Caco-2 (cell line): ENCODE results near the gene RAB33A. TPM values are rescaled to one million over a fixed set of nuclear protein-coding genes. Genes with fewer than 3 reads are reported as not detected.

ENCODE experiments used
- BruUV-seq: library from RNA; stranded (reverse); fragments of 400-500 nt; replicated peaks from 2 replicates; lab custom pipeline; 2021; lab: Mats Ljungman, UMichigan
- CTCF ChIA-PET: fragments of 300-600 bp; sonication (Branson Sonifier 250); formaldehyde crosslinking; loops from one replicate; lab custom pipeline; 2022; ENCODE audit warnings: antibody characterized with exemption; lab: Charles Lee
- POLR2A ChIA-PET: fragments of 300-600 bp; sonication (Branson Sonifier 250); formaldehyde crosslinking; loops from one replicate; lab custom pipeline; 2022; ENCODE audit warnings: antibody characterized with exemption; lab: Charles Lee
- DNase-seq, 2 experiments: peaks; one replicate each; pipeline versions ENCODE4 v3.0.0 to v3.0.0-alpha.2; 2020 to 2022
- H3K27me3 ChIP-seq: replicated peaks from 2 replicates; pipeline ENCODE4 v1.6.0; 2011; ENCODE audit warnings: low read length; ENCODE audit not compliant: control insufficient read depth, insufficient read depth
- H3K36me3 ChIP-seq: 2 replicates; pipeline ENCODE4 v1.5.1; 2011; ENCODE audit warnings: low read length; ENCODE audit not compliant: control insufficient read depth, insufficient read depth
- H3K4me1 ChIP-seq: fragments of 250-450 bp; sonication (Bioruptor Pico); 2 replicates; pipeline ENCODE4 v1.5.1; 2020; ENCODE audit warnings: mild to moderate bottlenecking
- H3K4me3 ChIP-seq: 2 replicates; pipeline ENCODE4 v1.5.1; 2011; ENCODE audit warnings: low read depth, mild to moderate bottlenecking, control low read depth, low read length
- H3K9me3 ChIP-seq: fragments of 250-450 bp; sonication (Bioruptor Pico); 2 replicates; pipeline ENCODE4 v1.5.1; 2020; ENCODE audit warnings: mild to moderate bottlenecking, moderate library complexity
- H3K27ac Mint-ChIP-seq: one replicate; pipeline ENCODE4 v1.8.0; 2022; ENCODE audit warnings: mixed read lengths; ENCODE audit not compliant: unreplicated experiment
- H3K27me3 Mint-ChIP-seq: one replicate; pipeline ENCODE4 v1.8.0; 2022; ENCODE audit warnings: mixed read lengths; ENCODE audit not compliant: insufficient read depth, unreplicated experiment
- H3K36me3 Mint-ChIP-seq: one replicate; pipeline ENCODE4 v1.8.0; 2022; ENCODE audit warnings: mild to moderate bottlenecking, mixed read lengths; ENCODE audit not compliant: insufficient read depth, unreplicated experiment
- H3K4me1 Mint-ChIP-seq: one replicate; pipeline ENCODE4 v1.8.0; 2022; ENCODE audit warnings: low read depth, mixed read lengths; ENCODE audit not compliant: unreplicated experiment
- H3K4me3 Mint-ChIP-seq: one replicate; pipeline ENCODE4 v1.8.0; 2022; ENCODE audit warnings: mild to moderate bottlenecking, moderate library complexity, mixed read lengths; ENCODE audit not compliant: unreplicated experiment
- H3K9me3 Mint-ChIP-seq: one replicate; pipeline ENCODE4 v1.8.0; 2022; ENCODE audit warnings: mixed read lengths; ENCODE audit not compliant: unreplicated experiment
- CTCF ChIP-seq, 2 experiments: fragments of 200-600 bp in 1 of 2; IDR thresholded peaks; 1 replicate in 1 of 2; 2 replicates in 1 of 2; pipeline versions ENCODE4 v1.5.1 to v1.8.0; 2011 to 2022; ENCODE audit warnings: antibody characterized with exemption in 1 of 2, control low read depth in 1 of 2, inconsistent platforms in 1 of 2, low read depth in 1 of 2, low read length in 1 of 2, mild to moderate bottlenecking in 1 of 2, moderate library complexity in 1 of 2; ENCODE audit not compliant: insufficient read depth in 1 of 2, severe bottlenecking in 1 of 2, unreplicated experiment in 1 of 2
- intact Hi-C: fragments of 100-400 bp; cut with micrococcal nuclease; formaldehyde crosslinking; loops from one replicate; pipeline ENCODE4 v1.10.0; 2022; ENCODE audit not compliant: unreplicated experiment
- total RNA-seq: library from RNA; stranded (reverse); gene quantifications from 2 replicates; pipeline ENCODE4 v1.2.3, GENCODE V29; 2022

The RAB33A gene
- total RNA-seq, 1 experiment from 2014 or later: not detected

GRCh38 chrX:130130990-130131389 is 40.8 kb upstream of the RAB33A start:
- no peak overlapping the region for H3K4me3 ChIP-seq
- intact Hi-C loops: no loop called here
- H3K27me3 Mint-ChIP-seq: no peaks in the 10 kb centered on the region
- no peak overlapping the region for H3K4me3 Mint-ChIP-seq
- BruUV-seq: no TSS peak
- H3K36me3 Mint-ChIP-seq: peaks cover 26% of the 10 kb centered on the region
- no peaks in the 10 kb centered on the region for H3K4me1 ChIP-seq
- H3K36me3 ChIP-seq: no peaks in the 10 kb centered on the region
- TF ChIP-seq CTCF (IDR thresholded peaks at IDR 0.05; ENCODE audit: insufficient read depth in 1 of 2, low read depth in 1 of 2, low read length in 1 of 2, severe bottlenecking in 1 of 2, unreplicated experiment in 1 of 2): no peak
- no peaks in the 10 kb centered on the region for H3K9me3 Mint-ChIP-seq
- no peaks in the 10 kb centered on the region for H3K27me3 ChIP-seq
- ChIA-PET CTCF (no interaction called here), POLR2A (no interaction called here)
- no peaks in the 10 kb centered on the region for H3K4me1 Mint-ChIP-seq
- H3K27ac Mint-ChIP-seq: no peak overlapping the region
- no peak for DNase-seq
- no peaks in the 10 kb centered on the region for H3K9me3 ChIP-seq

- H3K27me3 Mint-ChIP-seq: no peaks in the 10 kb centered on the region
- H3K9me3 Mint-ChIP-seq: no peaks in the 10 kb centered on the region
- Histone ChIP-seq H3K27me3 (no peaks in the 10 kb centered on the region), H3K9me3 (no peaks in the 10 kb centered on the region), H3K4me3 (no peak overlapping the region), H3K4me1 (no peaks in the 10 kb centered on the region), H3K36me3 (no peaks in the 10 kb centered on the region)
- TF ChIP-seq CTCF (IDR thresholded peaks at IDR 0.05; ENCODE audit: insufficient read depth in 1 of 2, low read depth in 1 of 2, low read length in 1 of 2, severe bottlenecking in 1 of 2, unreplicated experiment in 1 of 2): no peak
- no peak for DNase-seq
- intact Hi-C loops: no loop called here
- no peak overlapping the region for H3K27ac Mint-ChIP-seq
- no peaks in the 10 kb centered on the region for H3K4me1 Mint-ChIP-seq
- H3K36me3 Mint-ChIP-seq: peaks cover 20% of the 10 kb centered on the region
- BruUV-seq: no TSS peak
- CTCF ChIA-PET: no interaction called here
- H3K4me3 Mint-ChIP-seq: no peak overlapping the region
- POLR2A ChIA-PET: no interaction called here
Observed at GRCh38 chrX:130136496-130136895, 35.3 kb upstream of the RAB33A start.

DNA sequence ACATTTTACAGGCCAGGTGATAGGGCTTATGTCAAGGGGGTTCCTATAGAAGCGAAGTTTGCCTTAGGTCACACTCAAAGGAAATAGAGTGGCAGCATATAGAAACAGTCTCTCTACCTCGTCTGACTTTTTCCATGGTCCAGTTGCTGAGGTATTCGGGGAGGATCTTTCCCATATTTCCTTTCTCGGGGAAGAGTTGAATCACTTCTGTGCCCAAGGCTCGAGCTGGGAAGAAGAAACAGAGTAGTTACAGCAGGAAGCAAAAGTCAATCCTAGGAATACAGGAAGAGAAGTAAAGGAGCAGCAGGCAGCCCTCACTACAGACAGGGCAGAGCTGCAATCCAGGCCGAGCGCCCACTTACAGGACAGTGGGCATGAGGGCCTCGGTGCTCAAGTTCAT is 34.8 kb upstream of the RAB33A start:
- H3K36me3 ChIP-seq: no peaks in the 10 kb centered on the region
- no peak for DNase-seq
- peaks cover 20% of the 10 kb centered on the region for H3K36me3 Mint-ChIP-seq
- no peak overlapping the region for H3K4me3 ChIP-seq
- POLR2A ChIA-PET: no interaction called here
- no peaks in the 10 kb centered on the region for H3K4me1 Mint-ChIP-seq
- H3K4me3 Mint-ChIP-seq: no peak overlapping the region
- H3K9me3 Mint-ChIP-seq: no peaks in the 10 kb centered on the region
- intact Hi-C loops: no loop called here
- H3K27me3 ChIP-seq: no peaks in the 10 kb centered on the region
- BruUV-seq: no TSS peak
- H3K9me3 ChIP-seq: no peaks in the 10 kb centered on the region
- no peak overlapping the region for H3K27ac Mint-ChIP-seq
- CTCF ChIA-PET: no interaction called here
- no peak for TF ChIP-seq CTCF (IDR thresholded peaks at IDR 0.05; ENCODE audit: insufficient read depth in 1 of 2, low read depth in 1 of 2, low read length in 1 of 2, severe bottlenecking in 1 of 2, unreplicated experiment in 1 of 2)
- no peaks in the 10 kb centered on the region for H3K4me1 ChIP-seq
- H3K27me3 Mint-ChIP-seq: no peaks in the 10 kb centered on the region
